Astrocyte of the cerebellum (primary cell): ENCODE results near the gene TAF4B.
"Not testable (repeated sequence)": the region's sequence is repeated elsewhere in the genome, so short reads cannot be mapped to it uniquely, and the experiment has no call there.

Experiments used
- DNase-seq: peaks from one replicate; pipeline ENCODE4 v3.0.0-alpha.2; 2011; ENCODE audit warnings: low read depth
- H3K4me3 ChIP-seq: 2 replicates; pipeline ENCODE4 v1.5.1; 2011; ENCODE audit warnings: mild to moderate bottlenecking, low read depth, low read length, moderate library complexity
- in situ Hi-C: cut with HindIII; loops from 2 replicates; pipeline ENCODE4 v1.10.0; 2017; ENCODE audit warnings: low sequenced_read_pairs
- TF ChIP-seq, protein P1 (sequence below): IDR thresholded peaks from 2 replicates; pipeline ENCODE4 v1.5.1; 2012; ENCODE audit warnings: low read length, low read depth, moderate library complexity, mild to moderate bottlenecking; ENCODE audit errors: missing control alignments

Gene TAF4B

DNA sequence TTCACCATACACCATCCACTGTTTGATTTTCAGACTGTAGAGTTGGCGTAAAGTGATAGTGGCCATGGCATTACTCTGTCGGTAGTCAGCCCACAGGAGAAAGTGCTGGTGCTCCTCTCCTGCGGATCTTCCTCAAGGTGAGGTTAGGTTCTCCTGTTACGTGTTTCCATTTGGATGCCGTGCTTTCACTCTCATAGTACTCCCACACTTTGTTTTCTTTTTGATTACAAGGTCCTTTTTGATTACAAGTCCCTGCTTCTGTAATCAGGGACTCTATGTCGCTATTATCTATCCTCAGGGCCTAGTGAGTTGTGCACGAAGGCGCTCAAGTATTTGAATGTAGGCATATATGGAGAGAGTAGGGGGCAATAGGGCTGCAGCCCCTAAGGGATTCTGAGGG, 4.3 kb downstream of the TAF4B start:
- TF ChIP-seq, protein P1, sequence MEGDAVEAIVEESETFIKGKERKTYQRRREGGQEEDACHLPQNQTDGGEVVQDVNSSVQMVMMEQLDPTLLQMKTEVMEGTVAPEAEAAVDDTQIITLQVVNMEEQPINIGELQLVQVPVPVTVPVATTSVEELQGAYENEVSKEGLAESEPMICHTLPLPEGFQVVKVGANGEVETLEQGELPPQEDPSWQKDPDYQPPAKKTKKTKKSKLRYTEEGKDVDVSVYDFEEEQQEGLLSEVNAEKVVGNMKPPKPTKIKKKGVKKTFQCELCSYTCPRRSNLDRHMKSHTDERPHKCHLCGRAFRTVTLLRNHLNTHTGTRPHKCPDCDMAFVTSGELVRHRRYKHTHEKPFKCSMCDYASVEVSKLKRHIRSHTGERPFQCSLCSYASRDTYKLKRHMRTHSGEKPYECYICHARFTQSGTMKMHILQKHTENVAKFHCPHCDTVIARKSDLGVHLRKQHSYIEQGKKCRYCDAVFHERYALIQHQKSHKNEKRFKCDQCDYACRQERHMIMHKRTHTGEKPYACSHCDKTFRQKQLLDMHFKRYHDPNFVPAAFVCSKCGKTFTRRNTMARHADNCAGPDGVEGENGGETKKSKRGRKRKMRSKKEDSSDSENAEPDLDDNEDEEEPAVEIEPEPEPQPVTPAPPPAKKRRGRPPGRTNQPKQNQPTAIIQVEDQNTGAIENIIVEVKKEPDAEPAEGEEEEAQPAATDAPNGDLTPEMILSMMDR: no peak
- no peak overlapping the region for H3K4me3 ChIP-seq
- DNase-seq: no peak
- in situ Hi-C loops: no loop called here

DNA sequence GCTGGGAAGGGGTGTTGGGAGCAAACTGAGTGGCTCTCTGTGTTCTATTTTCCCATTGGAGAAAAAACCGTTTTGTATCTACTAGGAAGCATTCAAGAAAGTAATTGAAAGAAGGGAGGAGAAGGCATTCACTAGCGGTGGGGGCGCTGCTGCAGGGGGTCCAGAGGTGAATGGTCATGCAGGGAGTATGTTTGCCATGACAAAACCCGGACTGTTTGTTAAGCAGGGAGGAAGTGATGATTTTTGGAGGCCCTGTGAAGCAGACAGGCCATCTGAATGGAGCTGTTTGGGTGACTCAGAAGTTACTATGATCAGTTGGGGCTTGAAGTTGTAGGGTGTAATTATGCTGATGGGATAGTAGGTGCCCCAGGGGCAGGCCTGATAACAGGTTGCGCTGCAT, 7.0 kb downstream of the TAF4B start:
- TF ChIP-seq, protein P1: no peak
- in situ Hi-C loops: no loop called here
- DNase-seq: no peak
- no peak overlapping the region for H3K4me3 ChIP-seq

DNA sequence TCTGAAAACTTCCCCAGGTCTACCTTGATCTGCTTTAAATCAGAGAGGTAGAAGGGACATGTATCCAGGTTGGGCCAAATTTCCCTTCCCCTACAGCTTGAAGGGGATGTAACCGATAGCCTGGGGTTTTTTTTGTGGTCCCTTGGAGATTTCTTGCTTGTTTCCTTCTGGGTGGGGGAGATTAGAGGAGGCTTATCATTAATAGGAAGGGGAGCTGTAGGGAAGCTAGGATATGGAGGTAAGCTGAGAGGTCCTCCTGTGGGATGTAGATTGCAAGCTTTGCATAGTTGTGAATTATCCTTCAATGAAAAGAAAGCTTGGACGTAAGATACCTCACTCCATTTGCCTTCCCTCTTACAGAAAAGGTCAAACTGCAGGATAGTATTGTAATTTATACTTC, 11.1 kb downstream of the TAF4B start:
- H3K4me3 ChIP-seq, DNase-seq, in situ Hi-C loops: not testable (repeated sequence)

DNA sequence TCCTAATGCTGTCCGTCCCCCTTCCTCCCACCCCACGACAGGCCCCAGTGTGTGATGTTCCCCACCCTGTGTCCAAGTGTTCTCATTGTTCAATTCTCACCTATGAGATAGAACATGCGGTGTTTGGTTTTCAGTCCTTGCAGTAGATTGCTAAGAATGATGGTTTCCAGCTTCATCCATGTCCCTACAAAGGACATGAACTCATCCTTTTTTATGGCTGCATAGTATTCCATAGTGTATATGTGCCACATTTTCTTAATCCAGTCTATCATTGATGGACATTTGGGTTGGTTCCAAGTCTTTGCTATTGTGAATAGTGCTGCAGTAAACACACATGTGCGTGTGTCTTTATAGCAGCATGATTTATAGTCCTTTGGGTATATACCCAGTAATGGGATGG, 12.5 kb downstream of the TAF4B start:
- H3K4me3 ChIP-seq, in situ Hi-C loops: not testable (repeated sequence)

DNA sequence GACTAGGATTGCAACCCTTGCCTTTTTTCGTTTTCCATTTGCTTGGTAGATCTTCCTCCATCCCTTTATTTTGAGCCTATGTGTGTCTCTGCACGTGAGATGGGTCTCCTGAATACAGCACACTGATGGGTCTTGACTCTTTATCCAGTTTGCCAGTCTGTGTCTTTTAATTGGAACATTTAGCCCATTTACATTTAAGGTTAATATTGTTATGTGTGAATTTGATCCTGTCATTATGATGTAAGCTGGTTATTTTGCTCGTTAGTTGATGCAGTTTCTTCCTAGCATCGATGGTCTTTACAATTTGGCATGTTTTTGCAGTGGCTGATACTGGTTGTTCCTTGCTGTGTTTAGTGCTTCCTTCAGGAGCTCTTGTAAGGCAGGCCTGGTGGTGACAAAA, 16.1 kb downstream of the TAF4B start:
- H3K4me3 ChIP-seq, in situ Hi-C loops, DNase-seq: not testable (repeated sequence)

More for the DNA sequence above, 12.5 kb downstream of the TAF4B start:
- DNase-seq: not testable (repeated sequence)

DNA sequence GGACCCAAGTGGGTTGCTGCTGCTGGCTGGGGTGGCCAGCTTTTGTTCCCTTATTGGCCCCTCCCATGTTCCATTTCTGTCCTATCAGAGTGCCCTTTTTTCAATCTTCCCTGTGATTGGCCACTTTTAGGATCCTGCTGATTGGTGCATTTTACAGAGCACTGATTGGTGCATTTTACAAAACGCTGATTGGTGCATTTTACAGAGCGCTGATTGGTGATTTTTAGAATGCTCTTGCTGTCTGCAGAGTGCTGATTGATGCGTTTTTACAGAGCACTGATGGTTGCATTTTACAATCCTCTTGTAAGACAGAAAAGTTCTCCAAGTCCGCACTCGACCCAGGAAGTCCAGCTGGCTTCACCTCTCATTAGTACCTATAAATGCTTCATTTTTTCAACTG, 19.2 kb downstream of the TAF4B start:
- DNase-seq, H3K4me3 ChIP-seq, in situ Hi-C loops: not testable (repeated sequence)

DNA sequence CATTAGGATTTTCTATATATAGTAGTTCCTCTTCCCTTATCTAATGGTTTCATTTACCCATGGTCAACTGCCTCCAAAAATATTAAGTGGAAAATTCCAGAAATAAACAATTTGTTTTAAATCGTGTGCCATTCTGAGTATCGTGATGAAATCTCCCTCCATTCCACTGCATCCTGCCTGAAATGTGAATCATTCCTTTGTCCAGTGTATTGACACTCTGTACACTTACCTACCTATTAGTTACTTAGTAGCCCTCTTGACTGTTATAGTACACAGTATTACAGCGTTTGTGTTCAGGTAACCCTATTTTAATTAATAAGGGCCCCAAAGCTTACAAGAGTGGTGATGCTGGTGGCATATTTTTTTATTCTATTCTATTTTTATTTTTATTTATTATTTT, 26.2 kb downstream of the TAF4B start:
- TF ChIP-seq, protein P1: no peak
- H3K4me3 ChIP-seq: no peak overlapping the region
- no peak for DNase-seq
- in situ Hi-C loops: no loop called here

DNA sequence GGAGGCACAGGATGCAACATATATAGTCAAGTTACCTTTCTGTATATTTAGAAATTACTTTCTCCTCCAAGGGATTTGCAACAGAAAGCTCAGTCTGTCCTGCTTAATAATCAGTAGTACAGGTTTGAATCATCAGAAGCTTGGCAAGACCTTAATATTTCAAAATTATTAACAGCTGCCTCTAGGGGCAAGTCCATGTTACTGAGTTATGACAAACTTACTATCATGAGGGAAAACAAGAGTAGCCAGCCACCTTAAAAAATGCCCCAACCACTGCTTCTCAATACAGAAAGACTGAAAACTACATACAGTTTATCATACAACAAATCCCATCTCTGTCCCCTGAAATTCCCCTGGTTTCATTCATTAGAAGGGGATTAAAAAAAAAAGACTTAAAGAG, 28.6 kb downstream of the TAF4B start:
- H3K4me3 ChIP-seq, in situ Hi-C loops, DNase-seq: not testable (repeated sequence)

DNA sequence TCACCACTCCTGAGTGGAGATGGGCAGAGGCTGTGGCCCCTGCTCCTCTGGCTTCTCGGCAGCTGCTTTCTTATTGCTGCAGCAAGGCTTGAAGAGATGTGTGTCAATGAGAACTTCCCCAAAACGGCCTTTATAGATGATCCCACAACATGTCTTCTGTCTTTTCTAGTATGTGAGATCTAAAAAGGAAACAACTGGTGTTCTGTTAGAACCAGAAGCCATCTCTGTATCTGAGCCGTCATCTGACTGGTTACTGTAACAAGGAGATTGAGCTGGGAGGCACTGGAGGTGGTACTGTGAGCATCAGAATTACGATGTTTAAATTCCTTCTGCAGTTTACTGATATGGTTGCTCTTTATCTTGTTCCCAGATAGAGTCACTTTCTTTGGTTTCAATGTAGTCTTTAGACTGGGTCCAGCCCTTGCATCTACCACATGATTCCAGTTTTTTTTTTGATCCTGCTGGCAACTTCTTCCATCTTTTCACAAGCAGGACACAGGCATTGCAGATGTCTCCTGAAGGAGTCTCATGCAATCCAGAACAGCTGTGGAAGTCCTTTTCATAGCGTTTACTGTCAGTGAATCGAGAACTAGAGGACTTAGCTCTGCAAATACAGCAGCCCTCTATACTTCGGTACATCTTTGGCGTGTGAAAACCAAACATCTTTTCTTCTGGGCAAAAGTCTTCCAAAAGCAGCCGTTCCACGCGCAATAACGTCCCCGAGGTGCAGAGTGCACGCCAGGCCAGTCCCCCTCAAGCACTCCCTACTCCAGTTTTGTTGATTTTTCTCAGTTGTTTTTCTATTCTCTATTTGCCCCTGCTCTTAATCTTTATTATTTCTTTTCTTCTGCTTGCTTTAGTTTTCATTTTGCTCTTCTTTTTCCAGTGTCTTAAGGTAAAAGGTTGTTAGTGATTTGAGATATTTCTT, 29.7 kb downstream of the TAF4B start:
- DNase-seq: no peak
- TF ChIP-seq, protein P1: no peak
- H3K4me3 ChIP-seq: no peak overlapping the region
- in situ Hi-C loops: no loop called here
